HEK293 (cell line): Measurements from ENCODE around the gene PRDM15.

Source experiments
- CTCF ChIA-PET: fragments of 350-600 bp; formaldehyde crosslinking; extraction: SDS; loops from one replicate; lab custom pipeline; 2021; ENCODE audit warnings: antibody characterized with exemption; lab: Yijun Ruan, JAX
- POLR2A ChIA-PET: fragments of 300-600 bp; formaldehyde crosslinking; extraction: SDS; loops from one replicate; lab custom pipeline; 2020; ENCODE audit warnings: antibody characterized with exemption, inconsistent platforms; lab: Yijun Ruan, JAX
- H3K27ac ChIP-seq: fragments of 200-500 bp; sonication (Bioruptor generic); 2 replicates; pipeline ENCODE4 v1.5.1; 2014; ENCODE audit warnings: low read depth, low read length, control low read depth, inconsistent platforms; ENCODE audit errors: extremely low read depth
- H3K36me3 ChIP-seq, 2 experiments: fragments of 200-500 bp in 1 of 2; sonication (Bioruptor generic) in 1 of 2; 1 replicate in 1 of 2; 2 replicates in 1 of 2; pipeline ENCODE4 v1.5.1; 2014 to 2017; ENCODE audit warnings: inconsistent platforms in 2 of 2, low read length in 2 of 2; ENCODE audit not compliant: control insufficient read depth in 2 of 2, insufficient read depth in 1 of 2
- H3K4me1 ChIP-seq: fragments of 200-500 bp; sonication (Bioruptor generic); 2 replicates; pipeline ENCODE4 v1.5.1; 2014; ENCODE audit warnings: mild to moderate bottlenecking, low read length, inconsistent platforms; ENCODE audit not compliant: control insufficient read depth, insufficient read depth
- H3K4me3 ChIP-seq: 2 replicates; pipeline ENCODE4 v1.5.1; 2011; ENCODE audit warnings: low read depth, mild to moderate bottlenecking, control low read depth, low read length, moderate library complexity
- H3K9me3 ChIP-seq: fragments of 200-500 bp; sonication (Bioruptor generic); 2 replicates; pipeline ENCODE4 v1.5.1; 2014; ENCODE audit warnings: low read depth, low read length, inconsistent platforms; ENCODE audit not compliant: control insufficient read depth, insufficient read depth
- ATF2 ChIP-seq: fragments of 450-650 bp; formaldehyde crosslinking; IDR thresholded peaks from 2 replicates; pipeline ENCODE4 v1.5.1; 2016; ENCODE audit warnings: missing biosample characterization, missing genetic modification characterization, low read depth
- EGR2 ChIP-seq: fragments of 450-650 bp; formaldehyde crosslinking; IDR thresholded peaks from 2 replicates; pipeline ENCODE4 v1.5.1; 2016; ENCODE audit warnings: low read depth, missing biosample characterization, missing genetic modification characterization
- FEZF1 ChIP-seq: fragments of 450-650 bp; formaldehyde crosslinking; IDR thresholded peaks from 2 replicates; pipeline ENCODE4 v1.5.1; 2016; ENCODE audit warnings: missing biosample characterization, missing genetic modification characterization
- KLF7 ChIP-seq: fragments of 450-650 bp; formaldehyde crosslinking; IDR thresholded peaks from 2 replicates; pipeline ENCODE4 v1.5.1; 2016; ENCODE audit warnings: missing biosample characterization, missing genetic modification characterization, borderline replicate concordance
- MEIS1 ChIP-seq: sonication (generic); formaldehyde crosslinking; IDR thresholded peaks from 2 replicates; pipeline ENCODE4 v1.8.1; 2022; ENCODE audit warnings: missing genetic modification reagents, mild to moderate bottlenecking, borderline replicate concordance
- PATZ1 ChIP-seq: fragments of 450-650 bp; formaldehyde crosslinking; IDR thresholded peaks from 2 replicates; pipeline ENCODE4 v1.5.1; 2016; ENCODE audit warnings: missing biosample characterization, missing genetic modification characterization
- PRDM1 ChIP-seq: fragments of 450-650 bp; formaldehyde crosslinking; IDR thresholded peaks from 2 replicates; pipeline ENCODE4; 2016; ENCODE audit warnings: missing biosample characterization, missing genetic modification characterization
- SCRT2 ChIP-seq: fragments of 450-650 bp; formaldehyde crosslinking; IDR thresholded peaks from 2 replicates; pipeline ENCODE4 v1.5.1; 2016; ENCODE audit warnings: missing biosample characterization, missing genetic modification characterization
- ZBTB10 ChIP-seq: fragments of 450-650 bp; formaldehyde crosslinking; IDR thresholded peaks from 2 replicates; pipeline ENCODE4 v1.5.1; 2016; ENCODE audit warnings: missing biosample characterization, missing genetic modification characterization
- ZFP41 ChIP-seq: fragments of 450-650 bp; formaldehyde crosslinking; IDR thresholded peaks from 2 replicates; pipeline ENCODE4 v1.5.1; 2016; ENCODE audit warnings: missing biosample characterization, missing genetic modification characterization, borderline replicate concordance
- ZNF19 ChIP-seq: fragments of 450-650 bp; formaldehyde crosslinking; IDR thresholded peaks from 2 replicates; pipeline ENCODE4; 2016; ENCODE audit warnings: missing biosample characterization, missing genetic modification characterization, low read depth
- ZNF211 ChIP-seq: fragments of 450-650 bp; formaldehyde crosslinking; IDR thresholded peaks from 2 replicates; pipeline ENCODE4 v1.5.1; 2016; ENCODE audit warnings: low read depth, missing biosample characterization, missing genetic modification characterization
- ZNF239 ChIP-seq: fragments of 450-650 bp; formaldehyde crosslinking; IDR thresholded peaks from 2 replicates; pipeline ENCODE4 v1.5.1; 2016; ENCODE audit warnings: missing biosample characterization, missing genetic modification characterization
- ZNF292 ChIP-seq: fragments of 450-650 bp; formaldehyde crosslinking; IDR thresholded peaks from 2 replicates; pipeline ENCODE4 v1.5.1; 2016; ENCODE audit warnings: low read depth, missing biosample characterization, missing genetic modification characterization, borderline replicate concordance
- ZNF391 ChIP-seq: fragments of 450-650 bp; formaldehyde crosslinking; IDR thresholded peaks from 2 replicates; pipeline ENCODE4 v1.5.1; 2016; ENCODE audit warnings: low read depth, missing biosample characterization, missing genetic modification characterization, borderline replicate concordance
- ZNF48 ChIP-seq: fragments of 450-650 bp; formaldehyde crosslinking; IDR thresholded peaks from 2 replicates; pipeline ENCODE4 v1.5.1; 2016; ENCODE audit warnings: missing biosample characterization, missing genetic modification characterization
- ZNF544 ChIP-seq: fragments of 450-650 bp; formaldehyde crosslinking; IDR thresholded peaks from 2 replicates; pipeline ENCODE4 v1.5.0; 2017; ENCODE audit warnings: missing biosample characterization, missing genetic modification characterization
- ZNF621 ChIP-seq: fragments of 450-650 bp; formaldehyde crosslinking; IDR thresholded peaks from 2 replicates; pipeline ENCODE4 v1.5.1; 2017; ENCODE audit warnings: missing biosample characterization, missing genetic modification characterization
- ZNF701 ChIP-seq: fragments of 450-650 bp; formaldehyde crosslinking; IDR thresholded peaks from 2 replicates; pipeline ENCODE4 v1.5.1; 2016; ENCODE audit warnings: missing biosample characterization, missing genetic modification characterization
- ZNF768 ChIP-seq: fragments of 450-650 bp; formaldehyde crosslinking; IDR thresholded peaks from 2 replicates; pipeline ENCODE4 v1.5.1; 2018; ENCODE audit warnings: missing biosample characterization, mild to moderate bottlenecking, missing genetic modification characterization
- ZNF777 ChIP-seq: fragments of 450-650 bp; formaldehyde crosslinking; IDR thresholded peaks from 2 replicates; pipeline ENCODE4 v1.5.1; 2017; ENCODE audit warnings: missing biosample characterization, missing genetic modification characterization, borderline replicate concordance
- TF ChIP-seq, protein P1 (sequence below): fragments of 450-650 bp; formaldehyde crosslinking; IDR thresholded peaks from 2 replicates; pipeline ENCODE4 v1.5.1; 2017; ENCODE audit warnings: missing biosample characterization, missing genetic modification characterization

The PRDM15 gene

GRCh38 chr21:41883582-41883981, 4.4 kb upstream of the PRDM15 start:
- CTCF ChIA-PET, result interaction anchor here (0.6 to 1.2 kb wide), 4 partner anchors 30 to 234 kb away, joined by 3 to 5 read pairs (median 4); no protein-coding TSS in a partner anchor
- POLR2A ChIA-PET, result no interaction called here

GRCh38 chr21:41881051-41881450, 1.9 kb upstream of the PRDM15 start:
- Histone ChIP-seq H3K36me3 (no peaks in the 10 kb centered on the region), H3K4me1 (no peaks in the 10 kb centered on the region), H3K27ac (no peak overlapping the region), H3K4me3 (no peak overlapping the region), H3K9me3 (no peaks in the 10 kb centered on the region)
- CTCF ChIA-PET, result interaction anchor here (2.5 kb wide), 1 partner anchor 227 kb away, joined by 9 read pairs; no protein-coding TSS in a partner anchor
- TF ChIP-seq EGR2 (tag by site-specific recombination) (0 out of 2 replicates have a peak, but pooled peaks have one; percentile 52), ZNF19 (tag by site-specific recombination) (no peak), ZNF211 (no peak), ZNF701 (no peak), PRDM1 (tag by site-specific recombination) (0 out of 2 replicates have a peak, but pooled peaks have one; percentile 29)
- TF ChIP-seq, protein P1, sequence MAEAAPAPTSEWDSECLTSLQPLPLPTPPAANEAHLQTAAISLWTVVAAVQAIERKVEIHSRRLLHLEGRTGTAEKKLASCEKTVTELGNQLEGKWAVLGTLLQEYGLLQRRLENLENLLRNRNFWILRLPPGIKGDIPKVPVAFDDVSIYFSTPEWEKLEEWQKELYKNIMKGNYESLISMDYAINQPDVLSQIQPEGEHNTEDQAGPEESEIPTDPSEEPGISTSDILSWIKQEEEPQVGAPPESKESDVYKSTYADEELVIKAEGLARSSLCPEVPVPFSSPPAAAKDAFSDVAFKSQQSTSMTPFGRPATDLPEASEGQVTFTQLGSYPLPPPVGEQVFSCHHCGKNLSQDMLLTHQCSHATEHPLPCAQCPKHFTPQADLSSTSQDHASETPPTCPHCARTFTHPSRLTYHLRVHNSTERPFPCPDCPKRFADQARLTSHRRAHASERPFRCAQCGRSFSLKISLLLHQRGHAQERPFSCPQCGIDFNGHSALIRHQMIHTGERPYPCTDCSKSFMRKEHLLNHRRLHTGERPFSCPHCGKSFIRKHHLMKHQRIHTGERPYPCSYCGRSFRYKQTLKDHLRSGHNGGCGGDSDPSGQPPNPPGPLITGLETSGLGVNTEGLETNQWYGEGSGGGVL (tag by site-specific recombination), result no peak
- POLR2A ChIA-PET, result no interaction called here

More at GRCh38 chr21:41883582-41883981, 4.4 kb upstream of the PRDM15 start:
- no peak for TF ChIP-seq MEIS1 (CRISPR knock-in tag)
- TF ChIP-seq ZBTB10, result no peak
- TF ChIP-seq KLF7 (tag by site-specific recombination), result no peak
- no peak for TF ChIP-seq SCRT2 (tag by site-specific recombination)
- no peak for TF ChIP-seq ZNF777
- no peak for TF ChIP-seq ZNF391 (tag by site-specific recombination)
- no peak for TF ChIP-seq ZNF768 (tag by site-specific recombination)
- TF ChIP-seq ZFP41, result no peak
- TF ChIP-seq ATF2 (tag by site-specific recombination), result no peak
- no peak for TF ChIP-seq ZNF19 (tag by site-specific recombination)
- TF ChIP-seq ZNF48 (tag by site-specific recombination), result no peak
- no peak for TF ChIP-seq ZNF621 (tag by site-specific recombination)
- no peak for TF ChIP-seq FEZF1
- no peak for TF ChIP-seq ZNF544 (tag by site-specific recombination)
- TF ChIP-seq PATZ1 (tag by site-specific recombination), result no peak
- no peak for TF ChIP-seq ZNF292 (tag by site-specific recombination)
- no peak for TF ChIP-seq ZNF239 (tag by site-specific recombination)
- Histone ChIP-seq H3K4me3 (no peak overlapping the region), H3K4me1 (no peaks in the 10 kb centered on the region), H3K27ac (no peak overlapping the region), H3K36me3 (no peaks in the 10 kb centered on the region), H3K9me3 (no peaks in the 10 kb centered on the region)
